ENCODE measurements around the gene OR6C75. TPM values are rescaled to one million over a fixed set of nuclear protein-coding genes. Genes with fewer than 3 reads are reported as not detected.

OR6C75 gene
- total RNA-seq, 1 experiment from 2014 or later, result not detected

Other genes starting within 250 kb of the OR6C75 start
- not detected in 2 replicates for gene OR9K2, start 236.6 kb upstream of the OR6C75 start, total RNA-seq (2014; rRNA removed; shearing (Covaris generic))
- not detected in 2 replicates for gene OR10A7, start 141.9 kb upstream of the OR6C75 start, total RNA-seq (2014; rRNA removed; shearing (Covaris generic))
- not detected in 2 replicates for gene OR6C74, start 118.4 kb upstream of the OR6C75 start, total RNA-seq (2014; rRNA removed; shearing (Covaris generic))
- not detected in 2 replicates for gene OR6C6, start 66.4 kb upstream of the OR6C75 start, total RNA-seq (2014; rRNA removed; shearing (Covaris generic))
- not detected in 2 replicates for gene OR6C1, start 48.6 kb upstream of the OR6C75 start, total RNA-seq (2014; rRNA removed; shearing (Covaris generic))
- not detected in 2 replicates for gene OR6C3, start 32.2 kb upstream of the OR6C75 start, total RNA-seq (2014; rRNA removed; shearing (Covaris generic))
- not detected in 2 replicates for gene OR6C65, start 37.6 kb downstream of the OR6C75 start, total RNA-seq (2014; rRNA removed; shearing (Covaris generic))
- not detected in 2 replicates for gene OR6C76, start 63.3 kb downstream of the OR6C75 start, total RNA-seq (2014; rRNA removed; shearing (Covaris generic))
- not detected in 2 replicates for gene OR6C2, start 81.1 kb downstream of the OR6C75 start, total RNA-seq (2014; rRNA removed; shearing (Covaris generic))
- not detected in 2 replicates for gene OR6C70, start 107.2 kb downstream of the OR6C75 start, total RNA-seq (2014; rRNA removed; shearing (Covaris generic))
- not detected in 2 replicates for gene OR6C68, start 129.4 kb downstream of the OR6C75 start, total RNA-seq (2014; rRNA removed; shearing (Covaris generic))
- not detected in 2 replicates for gene OR6C4, start 186.6 kb downstream of the OR6C75 start, total RNA-seq (2014; rRNA removed; shearing (Covaris generic))
- gene OR2AP1, start 209.5 kb downstream of the OR6C75 start, total RNA-seq (2014; rRNA removed; shearing (Covaris generic)), result not detected in 2 replicates